HCT116 (cell line): ENCODE measurements around the gene CFAP61. TPM values are rescaled to one million over a fixed set of nuclear protein-coding genes. Genes with fewer than 3 reads are reported as not detected.

Source experiments
- ATAC-seq: fragments of 200-7000 bp; cut with Tn5 transposase; 2 replicates; pipeline ENCODE4 v1.9.1; 2020; ENCODE audit warnings: mild to moderate bottlenecking, moderate library complexity
- BruUV-seq: library from RNA; stranded (reverse); fragments of 400-500 nt; replicated peaks from 2 replicates; lab custom pipeline; 2021; lab: Mats Ljungman, UMichigan
- CTCF ChIA-PET: fragments of 300-600 bp; sonication (Branson Sonifier 250); formaldehyde crosslinking; loops from one replicate; lab custom pipeline; 2021; ENCODE audit warnings: antibody characterized with exemption; lab: Charles Lee
- POLR2A ChIA-PET: fragments of 300-600, 350-600 bp; sonication (Branson Sonifier 250); formaldehyde crosslinking; loops from one replicate; lab custom pipeline; 2021; ENCODE audit warnings: antibody characterized with exemption; lab: Charles Lee
- RAD21 ChIA-PET, 2 experiments: fragments of 300-600 bp; sonication (Branson Sonifier 250); formaldehyde crosslinking; loops; one replicate each; lab custom pipeline; 2023; ENCODE audit warnings: low total read pairs in 2 of 2; ENCODE audit not compliant: uncharacterized antibody in 2 of 2, unreplicated experiment in 2 of 2, low non-redundant PET in 1 of 2; lab: Charles Lee
- DNase-seq: peaks from one replicate; pipeline ENCODE4 v3.0.0-alpha.2; 2010; ENCODE audit warnings: low read depth, low spot score
- H2AFZ ChIP-seq: fragments of 200-600 bp; shearing (Covaris generic), sonication (generic); 2 replicates; pipeline ENCODE4 v1.6.1; 2017; ENCODE audit warnings: low read depth, mixed run types, mixed read lengths, antibody characterized with exemption, low read length; ENCODE audit not compliant: poor library complexity, severe bottlenecking
- H3K27ac ChIP-seq: 2 replicates; pipeline ENCODE4 v1.5.1; 2012; ENCODE audit warnings: low read depth, low read length
- H3K27me3 ChIP-seq: fragments of 200-600 bp; sonication (generic); 2 replicates; pipeline ENCODE4 v1.6.1; 2016; ENCODE audit warnings: mixed run types, low read length, mixed read lengths; ENCODE audit not compliant: insufficient read depth
- H3K36me3 ChIP-seq, 2 experiments: fragments of 200-500 bp in 1 of 2; fragments of 200-600 bp in 1 of 2; sonication (Bioruptor generic) in 1 of 2; sonication (generic) in 1 of 2; 2 replicates each; pipeline versions ENCODE4 v1.5.1 to v1.6.1; 2014 to 2016; ENCODE audit warnings: low read length in 2 of 2, inconsistent platforms in 1 of 2, mixed read lengths in 1 of 2, mixed run types in 1 of 2; ENCODE audit not compliant: insufficient read depth in 2 of 2, control insufficient read depth in 1 of 2
- H3K4me1 ChIP-seq, 2 experiments: fragments of 200-600 bp in 1 of 2; sonication (generic) in 1 of 2; 2 replicates each; pipeline versions ENCODE4 v1.5.1 to v1.6.1; 2012 to 2017; ENCODE audit warnings: low read length in 2 of 2, inconsistent platforms in 1 of 2, mild to moderate bottlenecking in 1 of 2, mixed read lengths in 1 of 2, mixed run types in 1 of 2, moderate library complexity in 1 of 2; ENCODE audit not compliant: insufficient read depth in 2 of 2, control insufficient read depth in 1 of 2
- H3K4me2 ChIP-seq: fragments of 200-600 bp; sonication (generic); 2 replicates; pipeline ENCODE4 v1.6.1; 2017; ENCODE audit warnings: mixed run types, low read length, mixed read lengths
- H3K4me3 ChIP-seq, 2 experiments: fragments of 200-600 bp in 1 of 2; sonication (generic) in 1 of 2; replicated peaks in 1 of 2; 2 replicates each; pipeline ENCODE4 v1.5.1; 2011 to 2016; ENCODE audit warnings: low read length in 2 of 2, control low read depth in 1 of 2, low read depth in 1 of 2, mild to moderate bottlenecking in 1 of 2, mixed read lengths in 1 of 2, mixed run types in 1 of 2
- H3K79me2 ChIP-seq: fragments of 200-600 bp; sonication (generic); 2 replicates; pipeline ENCODE4 v1.6.1; 2017; ENCODE audit warnings: mild to moderate bottlenecking, mixed run types, low read length, moderate library complexity, mixed read lengths; ENCODE audit not compliant: insufficient read depth
- H3K9ac ChIP-seq: fragments of 200-600 bp; sonication (generic); 2 replicates; pipeline ENCODE4 v1.6.1; 2016; ENCODE audit warnings: low read length, mixed read lengths
- H3K9me2 ChIP-seq: fragments of 200-600 bp; sonication (generic), shearing (Covaris generic); 2 replicates; pipeline ENCODE4 v1.6.1; 2017; ENCODE audit warnings: mixed run types, mild to moderate bottlenecking, moderate library complexity; ENCODE audit not compliant: insufficient read depth
- H3K9me3 ChIP-seq, 2 experiments: fragments of 200-500 bp in 1 of 2; fragments of 200-600 bp in 1 of 2; sonication (Bioruptor generic) in 1 of 2; sonication (generic) in 1 of 2; 2 replicates each; pipeline ENCODE4 v1.6.1; 2014 to 2017; ENCODE audit warnings: low read length in 2 of 2, mixed read lengths in 2 of 2, inconsistent platforms in 1 of 2, low read depth in 1 of 2, mild to moderate bottlenecking in 1 of 2, mixed run types in 1 of 2, moderate library complexity in 1 of 2; ENCODE audit not compliant: control insufficient read depth in 1 of 2, insufficient read depth in 1 of 2
- H4K20me1 ChIP-seq: fragments of 200-600 bp; sonication (generic), shearing (Covaris generic); 2 replicates; pipeline ENCODE4 v1.6.1; 2017; ENCODE audit warnings: mixed run types, mild to moderate bottlenecking, moderate library complexity; ENCODE audit not compliant: insufficient read depth
- CEBPB ChIP-seq: IDR thresholded peaks from 2 replicates; pipeline ENCODE4 v1.6.1; 2012; ENCODE audit warnings: low read depth
- EZH2 ChIP-seq: fragments of 200-600 bp; sonication (generic); IDR thresholded peaks from 2 replicates; pipeline ENCODE4 v1.6.1; 2017; ENCODE audit warnings: antibody characterized with exemption, mixed run types
- EZH2phosphoT487 ChIP-seq: fragments of 200-600 bp; IDR thresholded peaks from 2 replicates; pipeline ENCODE4 v1.6.1; 2018; ENCODE audit warnings: antibody characterized with exemption, borderline replicate concordance
- POLR2AphosphoS5 ChIP-seq: IDR thresholded peaks from 2 replicates; pipeline ENCODE4 v1.6.1; 2011; ENCODE audit warnings: mild to moderate bottlenecking, low read depth, low read length, moderate library complexity
- RAD21 ChIP-seq: IDR thresholded peaks from 2 replicates; pipeline ENCODE4 v1.6.1; 2012; ENCODE audit warnings: low read depth, mild to moderate bottlenecking
- SIN3A ChIP-seq: IDR thresholded peaks from 2 replicates; pipeline ENCODE4 v1.6.1; 2012; ENCODE audit warnings: low read depth
- SP1 ChIP-seq: IDR thresholded peaks from 2 replicates; pipeline ENCODE4 v1.6.1; 2012; ENCODE audit warnings: low read depth
- SRF ChIP-seq: IDR thresholded peaks from 2 replicates; pipeline ENCODE4 v1.6.1; 2012; ENCODE audit warnings: low read depth
- TCF7L2 ChIP-seq: IDR thresholded peaks from 2 replicates; pipeline ENCODE4 v1.7.0; 2011; ENCODE audit warnings: borderline replicate concordance, inconsistent platforms; ENCODE audit not compliant: insufficient read depth, insufficient read length; ENCODE audit errors: extremely low read depth
- ZBTB33 ChIP-seq: IDR thresholded peaks from 2 replicates; pipeline ENCODE4 v1.6.1; 2011; ENCODE audit warnings: mild to moderate bottlenecking, low read length, moderate library complexity; ENCODE audit not compliant: insufficient replicate concordance; ENCODE audit errors: extremely low read depth
- ZFX ChIP-seq: fragments of 450-650 bp; IDR thresholded peaks from 2 replicates; pipeline ENCODE4 v1.6.1; 2017
- ZNF274 ChIP-seq: fragments of 200-500 bp; sonication (Bioruptor generic); IDR thresholded peaks from 2 replicates; pipeline ENCODE4 v1.6.1; 2014; ENCODE audit warnings: mild to moderate bottlenecking, low read depth, low read length, inconsistent platforms
- intact Hi-C: fragments of 100-400 bp; cut with micrococcal nuclease; formaldehyde crosslinking; loops from 2 replicates; pipeline ENCODE4 v1.10.0; 2022
- total RNA-seq: library from RNA; stranded (reverse); gene quantifications from one replicate; pipeline ENCODE4 v1.2.1, GENCODE V29; 2021; ENCODE audit not compliant: unreplicated experiment
- TF ChIP-seq, protein P1 (sequence below): IDR thresholded peaks from 2 replicates; pipeline ENCODE4 v1.6.1; 2012; ENCODE audit warnings: low read depth
- TF ChIP-seq, protein P2 (sequence below), 3 experiments: fragments of 200-600 bp in 1 of 3; sonication (generic) in 1 of 3; IDR thresholded peaks in 2 of 3; conservative IDR thresholded peaks in 1 of 3; 2 replicates each; pipeline ENCODE4 v1.5.1; 2012 to 2017; ENCODE audit warnings: low read depth in 2 of 3, low read length in 2 of 3, antibody characterized with exemption in 1 of 3, borderline replicate concordance in 1 of 3, control low read depth in 1 of 3, mild to moderate bottlenecking in 1 of 3, mixed read lengths in 1 of 3, mixed run types in 1 of 3, moderate library complexity in 1 of 3; ENCODE audit not compliant: insufficient read depth in 1 of 3

The CFAP61 gene
- total RNA-seq, 1 experiment from 2014 or later = 1.7 TPM

DNA sequence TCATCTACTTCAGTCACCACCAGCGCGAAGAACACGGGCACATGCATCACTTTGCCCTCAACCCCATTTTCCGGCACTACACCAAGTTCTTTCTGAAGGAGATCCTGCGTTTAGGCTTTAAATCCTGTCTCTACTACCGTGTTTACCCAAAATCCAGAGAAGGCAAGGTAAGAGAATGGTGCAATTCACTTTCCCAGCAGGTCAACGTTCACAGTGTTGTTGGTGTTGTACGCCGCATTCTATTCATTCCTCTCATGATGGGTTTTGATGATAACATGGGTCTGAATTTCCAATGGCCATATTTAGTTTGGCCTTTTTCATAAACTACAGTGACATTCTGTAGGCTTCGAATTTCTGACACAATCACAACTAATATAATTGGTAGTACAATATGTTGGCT is 144.3 kb downstream of the CFAP61 start:
- no peaks in the 10 kb centered on the region for H3K4me1 ChIP-seq
- DNase-seq (no peak), ATAC-seq (no peak)
- no peak overlapping the region for H3K4me3 ChIP-seq
- CTCF ChIA-PET = no interaction called here
- H3K79me2 ChIP-seq = no peaks in the 10 kb centered on the region
- H3K9ac ChIP-seq = no peak overlapping the region
- intact Hi-C loops = no loop called here
- no TSS peak for BruUV-seq
- no peak overlapping the region for H2AFZ ChIP-seq
- no peaks in the 10 kb centered on the region for H3K9me2 ChIP-seq
- H3K9me3 ChIP-seq = no peaks in the 10 kb centered on the region
- H3K27me3 ChIP-seq = no peaks in the 10 kb centered on the region
- TF ChIP-seq SIN3A (no peak), SP1 (no peak), ZBTB33 (no peak), EZH2phosphoT487 (no peak)
- RAD21 ChIA-PET = no interaction called here
- no peak overlapping the region for H3K27ac ChIP-seq
- no peaks in the 10 kb centered on the region for H4K20me1 ChIP-seq
- POLR2A ChIA-PET = no interaction called here
- H3K4me2 ChIP-seq = no peak overlapping the region
- no peaks in the 10 kb centered on the region for H3K36me3 ChIP-seq

- Histone ChIP-seq H3K9ac (no peak overlapping the region), H3K4me2 (no peak overlapping the region), H3K4me3 (no peak overlapping the region), H3K27ac (no peak overlapping the region), H2AFZ (no peak overlapping the region), H3K27me3 (no peaks in the 10 kb centered on the region), H3K9me2 (no peaks in the 10 kb centered on the region), H4K20me1 (no peaks in the 10 kb centered on the region), H3K4me1 (no peaks in the 10 kb centered on the region), H3K36me3 (no peaks in the 10 kb centered on the region), H3K79me2 (no peaks in the 10 kb centered on the region), H3K9me3 (no peaks in the 10 kb centered on the region)
- BruUV-seq = no TSS peak
- ChIA-PET RAD21 (no interaction called here), CTCF (no interaction called here), POLR2A (no interaction called here)
- no peak for ATAC-seq
- DNase-seq = no peak
- intact Hi-C loops = no loop called here
- TF ChIP-seq POLR2AphosphoS5 (no peak), SP1 (no peak), SRF (no peak), CEBPB (no peak), EZH2phosphoT487 (no peak), TCF7L2 (no peak), RAD21 (no peak), ZNF274 (no peak), EZH2 (no peak), ZFX (no peak)
- TF ChIP-seq, protein P1, sequence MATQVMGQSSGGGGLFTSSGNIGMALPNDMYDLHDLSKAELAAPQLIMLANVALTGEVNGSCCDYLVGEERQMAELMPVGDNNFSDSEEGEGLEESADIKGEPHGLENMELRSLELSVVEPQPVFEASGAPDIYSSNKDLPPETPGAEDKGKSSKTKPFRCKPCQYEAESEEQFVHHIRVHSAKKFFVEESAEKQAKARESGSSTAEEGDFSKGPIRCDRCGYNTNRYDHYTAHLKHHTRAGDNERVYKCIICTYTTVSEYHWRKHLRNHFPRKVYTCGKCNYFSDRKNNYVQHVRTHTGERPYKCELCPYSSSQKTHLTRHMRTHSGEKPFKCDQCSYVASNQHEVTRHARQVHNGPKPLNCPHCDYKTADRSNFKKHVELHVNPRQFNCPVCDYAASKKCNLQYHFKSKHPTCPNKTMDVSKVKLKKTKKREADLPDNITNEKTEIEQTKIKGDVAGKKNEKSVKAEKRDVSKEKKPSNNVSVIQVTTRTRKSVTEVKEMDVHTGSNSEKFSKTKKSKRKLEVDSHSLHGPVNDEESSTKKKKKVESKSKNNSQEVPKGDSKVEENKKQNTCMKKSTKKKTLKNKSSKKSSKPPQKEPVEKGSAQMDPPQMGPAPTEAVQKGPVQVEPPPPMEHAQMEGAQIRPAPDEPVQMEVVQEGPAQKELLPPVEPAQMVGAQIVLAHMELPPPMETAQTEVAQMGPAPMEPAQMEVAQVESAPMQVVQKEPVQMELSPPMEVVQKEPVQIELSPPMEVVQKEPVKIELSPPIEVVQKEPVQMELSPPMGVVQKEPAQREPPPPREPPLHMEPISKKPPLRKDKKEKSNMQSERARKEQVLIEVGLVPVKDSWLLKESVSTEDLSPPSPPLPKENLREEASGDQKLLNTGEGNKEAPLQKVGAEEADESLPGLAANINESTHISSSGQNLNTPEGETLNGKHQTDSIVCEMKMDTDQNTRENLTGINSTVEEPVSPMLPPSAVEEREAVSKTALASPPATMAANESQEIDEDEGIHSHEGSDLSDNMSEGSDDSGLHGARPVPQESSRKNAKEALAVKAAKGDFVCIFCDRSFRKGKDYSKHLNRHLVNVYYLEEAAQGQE = no peak
- TF ChIP-seq, protein P2, sequence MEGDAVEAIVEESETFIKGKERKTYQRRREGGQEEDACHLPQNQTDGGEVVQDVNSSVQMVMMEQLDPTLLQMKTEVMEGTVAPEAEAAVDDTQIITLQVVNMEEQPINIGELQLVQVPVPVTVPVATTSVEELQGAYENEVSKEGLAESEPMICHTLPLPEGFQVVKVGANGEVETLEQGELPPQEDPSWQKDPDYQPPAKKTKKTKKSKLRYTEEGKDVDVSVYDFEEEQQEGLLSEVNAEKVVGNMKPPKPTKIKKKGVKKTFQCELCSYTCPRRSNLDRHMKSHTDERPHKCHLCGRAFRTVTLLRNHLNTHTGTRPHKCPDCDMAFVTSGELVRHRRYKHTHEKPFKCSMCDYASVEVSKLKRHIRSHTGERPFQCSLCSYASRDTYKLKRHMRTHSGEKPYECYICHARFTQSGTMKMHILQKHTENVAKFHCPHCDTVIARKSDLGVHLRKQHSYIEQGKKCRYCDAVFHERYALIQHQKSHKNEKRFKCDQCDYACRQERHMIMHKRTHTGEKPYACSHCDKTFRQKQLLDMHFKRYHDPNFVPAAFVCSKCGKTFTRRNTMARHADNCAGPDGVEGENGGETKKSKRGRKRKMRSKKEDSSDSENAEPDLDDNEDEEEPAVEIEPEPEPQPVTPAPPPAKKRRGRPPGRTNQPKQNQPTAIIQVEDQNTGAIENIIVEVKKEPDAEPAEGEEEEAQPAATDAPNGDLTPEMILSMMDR (IDR thresholded peaks at IDR 0.05 in 2 of 3, conservative IDR thresholded peaks at IDR 0.05 in 1 of 3; ENCODE audit: borderline replicate concordance in 1 of 3, insufficient read depth in 1 of 3, low read depth in 2 of 3, low read length in 2 of 3) = no peak
These were observed 145.7 kb downstream of the CFAP61 start for GRCh38 chr20:20198011-20198410.
